RCC 7860 (cell line): ENCODE data around the gene ACVR2A.

Experiments
- DNase-seq: peaks from one replicate; pipeline ENCODE4 v3.0.0-alpha.2; 2015; ENCODE audit warnings: low spot score
- FAIRE-seq: peaks from 2 replicates; lab custom pipeline; 2012; peaks lifted over from hg19 to GRCh38; lab: Jason Lieb, UNC

ACVR2A gene

DNA sequence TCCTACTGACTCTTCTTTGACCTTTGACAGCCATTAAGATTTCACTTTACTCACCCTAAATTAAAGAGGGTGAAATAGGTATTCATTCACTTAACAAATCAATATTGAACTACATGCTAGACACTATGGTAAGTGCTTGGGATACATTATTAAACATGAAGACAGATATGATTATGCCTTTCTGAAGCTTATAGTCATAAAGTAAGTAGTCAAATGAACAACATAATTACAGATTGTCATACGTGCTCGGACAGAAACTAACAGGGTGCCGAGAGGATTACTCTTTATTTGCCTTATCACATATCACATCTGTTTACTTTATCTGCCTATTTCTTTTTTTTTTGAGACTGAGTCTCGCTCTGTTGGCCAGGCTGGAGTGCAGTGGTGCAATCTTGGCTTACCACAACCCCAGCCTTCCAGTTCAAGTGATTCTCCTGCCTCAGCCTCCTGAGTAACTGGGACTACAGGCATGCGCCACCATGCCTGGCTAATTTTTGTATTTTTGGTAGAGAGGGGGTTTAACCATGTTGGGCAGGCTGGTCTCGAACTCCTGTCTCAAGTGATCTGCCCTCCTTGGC lies 9.8 kb downstream of the ACVR2A start:
- FAIRE-seq (no peak), DNase-seq (no peak)

DNA sequence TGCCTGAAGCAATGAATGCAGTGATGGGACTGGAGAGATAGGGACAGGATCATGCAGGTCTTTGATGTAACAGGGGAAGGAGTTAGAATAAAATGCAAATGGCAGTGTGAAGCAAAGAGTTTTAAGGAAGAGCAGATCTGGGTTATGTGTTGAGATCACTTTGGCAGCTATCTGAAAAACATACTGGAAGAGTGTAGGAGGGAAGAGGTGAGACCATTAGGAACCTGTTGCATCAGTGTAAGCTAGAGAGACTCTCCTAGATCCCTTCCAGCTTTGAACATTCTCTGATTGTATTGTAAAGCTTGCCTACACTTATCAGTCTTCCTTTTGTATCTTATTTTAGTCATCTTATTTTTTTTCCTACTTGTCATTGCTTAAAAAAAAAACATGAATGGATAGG lies 10.5 kb downstream of the ACVR2A start:
- FAIRE-seq, result no peak
- DNase-seq, result no peak

DNA sequence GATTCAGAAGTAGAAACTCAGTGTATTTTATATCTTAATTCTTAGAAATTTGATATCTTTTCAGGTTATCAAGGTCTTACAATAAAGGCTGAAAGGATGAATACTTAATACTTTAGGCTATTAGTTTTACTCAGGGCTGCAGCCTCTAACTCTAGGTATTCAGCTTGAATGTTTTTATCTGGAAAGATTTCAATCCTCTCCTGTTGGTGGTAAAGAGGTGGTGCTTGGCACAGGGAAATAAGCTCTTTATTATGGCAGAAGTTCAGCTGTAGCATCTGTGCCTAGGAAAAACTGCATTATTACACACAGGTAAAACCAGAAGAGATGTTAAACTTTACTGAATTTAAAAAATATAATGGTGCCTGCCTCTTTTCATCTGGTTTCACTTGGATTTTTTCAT lies 11.1 kb downstream of the ACVR2A start:
- DNase-seq (no peak), FAIRE-seq (no peak)

DNA sequence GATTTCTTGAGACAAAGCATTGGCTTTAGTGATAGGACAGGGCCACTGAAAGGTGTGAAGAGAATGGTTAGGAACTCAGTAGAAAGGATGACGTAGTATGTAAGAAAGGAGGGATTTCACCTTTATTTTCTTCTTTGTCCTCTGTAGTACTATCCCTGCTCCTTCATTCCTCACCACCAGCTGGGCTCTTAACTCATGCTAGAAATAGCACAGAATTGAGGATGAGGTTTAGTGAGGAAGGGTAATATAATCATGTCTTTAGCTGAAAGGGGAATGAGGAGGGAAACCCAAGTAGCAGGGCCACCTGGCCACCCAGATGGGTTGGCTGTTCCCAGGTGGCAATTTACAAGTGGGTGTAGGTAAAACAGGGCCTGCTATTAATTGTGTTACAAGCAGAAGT lies 15.2 kb downstream of the ACVR2A start:
- DNase-seq (no peak), FAIRE-seq (no peak)

DNA sequence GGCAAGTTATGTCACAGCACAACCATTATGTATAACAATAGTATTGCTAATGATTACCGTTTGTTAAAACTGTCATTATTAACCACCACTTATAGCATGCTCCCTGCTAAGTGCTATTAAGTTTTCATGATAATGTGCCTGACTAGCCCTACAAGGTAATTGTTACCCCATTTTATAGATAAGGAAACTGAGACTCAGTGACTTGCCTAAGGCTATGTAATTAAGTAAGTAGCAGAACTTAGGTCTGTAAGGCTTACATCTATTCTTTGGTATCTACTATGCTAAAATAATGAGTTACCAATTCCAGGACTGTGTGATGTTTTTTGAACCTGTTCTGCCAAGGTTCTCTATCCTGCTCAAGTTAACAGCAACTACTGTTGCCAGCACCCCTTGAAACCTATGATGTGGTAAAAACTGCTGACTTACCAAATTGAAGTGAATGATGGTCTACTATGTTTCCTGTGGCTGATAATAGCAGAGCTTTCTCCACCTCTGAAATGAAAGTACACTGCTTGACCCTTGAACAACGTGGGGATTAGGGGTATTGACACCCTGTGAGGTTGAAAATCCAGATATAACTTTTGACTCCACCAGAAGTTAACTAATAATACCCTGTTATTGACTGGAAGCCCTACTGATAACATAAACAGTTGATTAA lies 18.2 kb downstream of the ACVR2A start:
- DNase-seq (no peak), FAIRE-seq (no peak)

DNA sequence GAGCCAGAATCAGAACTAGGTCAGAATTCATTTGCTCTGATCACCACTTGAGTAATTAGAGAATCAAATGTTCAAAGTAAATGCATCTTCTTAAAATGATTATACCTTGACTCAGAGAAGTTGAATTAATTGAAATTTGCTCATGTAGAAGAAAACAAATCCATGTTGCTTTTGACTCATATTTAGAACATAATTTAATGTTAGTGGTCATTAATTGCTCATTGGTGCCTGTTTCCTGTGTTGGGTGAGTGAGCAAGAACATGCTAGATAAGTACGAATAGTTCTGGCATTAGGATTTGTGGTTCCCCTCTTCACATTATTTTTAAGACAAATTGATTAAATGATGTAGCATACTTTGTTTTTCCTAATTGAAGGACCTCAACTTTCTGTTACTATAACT lies 19.0 kb downstream of the ACVR2A start:
- FAIRE-seq (no peak), DNase-seq (no peak)

DNA sequence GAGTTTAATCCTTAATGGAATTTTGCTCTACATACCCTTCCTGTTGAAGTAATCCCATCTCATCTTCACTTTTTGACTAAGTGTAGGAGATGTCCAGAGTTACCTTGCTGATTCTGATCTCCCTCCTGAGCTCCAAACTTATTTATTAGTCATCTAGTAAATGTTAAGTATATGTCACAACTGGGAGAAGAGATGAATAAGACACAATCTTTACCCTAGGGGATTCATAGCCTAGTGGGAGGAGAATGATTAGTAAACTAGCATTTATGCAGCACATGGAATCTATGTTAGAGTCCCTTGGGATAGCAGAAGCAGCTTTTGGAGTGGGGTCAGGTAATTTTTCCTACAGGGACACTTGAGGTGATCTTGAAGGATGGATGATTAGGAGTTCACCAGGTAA lies 20.7 kb downstream of the ACVR2A start:
- FAIRE-seq (no peak), DNase-seq (no peak)

DNA sequence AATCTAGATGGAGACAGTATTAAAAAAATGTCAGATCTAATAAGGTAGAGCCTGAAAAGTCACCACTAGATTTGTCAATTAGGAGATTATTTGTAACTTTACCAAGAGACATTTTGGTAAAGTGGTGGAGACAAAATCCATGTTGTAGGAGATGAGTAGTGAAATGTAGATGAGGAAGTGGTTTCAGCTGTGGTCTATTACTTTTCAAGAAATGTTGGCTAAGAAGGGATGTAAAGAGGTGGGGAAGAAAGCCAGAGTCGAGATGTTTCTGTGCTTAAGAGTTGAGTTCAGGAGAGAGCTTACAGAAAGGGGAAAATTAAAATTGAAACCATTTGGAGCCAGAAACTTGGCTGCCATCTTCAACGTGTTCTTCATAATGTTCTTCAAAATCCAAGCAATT lies 22.2 kb downstream of the ACVR2A start:
- no peak for FAIRE-seq

DNA sequence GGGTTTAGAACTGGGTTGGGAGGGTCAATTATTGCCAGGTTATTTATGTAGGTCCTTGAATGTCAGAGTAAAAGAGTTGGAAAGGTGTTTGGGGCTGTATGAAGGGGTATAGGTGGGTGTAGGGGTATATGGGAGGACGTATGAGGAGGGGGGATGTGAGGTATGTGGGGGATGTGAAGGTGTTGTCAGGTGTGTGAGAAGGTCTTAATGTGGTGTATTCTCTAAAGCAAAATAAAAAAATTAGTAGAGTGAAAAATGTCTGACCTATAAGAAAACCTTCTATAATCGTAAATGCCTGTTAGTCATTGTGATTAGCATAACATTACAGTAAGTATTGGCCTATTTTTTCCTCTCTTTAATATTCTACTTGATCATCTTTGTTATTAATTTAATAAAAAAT lies 25.1 kb downstream of the ACVR2A start:
- DNase-seq, result no peak
- FAIRE-seq, result no peak

More for the DNA sequence above, 22.2 kb downstream of the ACVR2A start:
- DNase-seq, result no peak

DNA sequence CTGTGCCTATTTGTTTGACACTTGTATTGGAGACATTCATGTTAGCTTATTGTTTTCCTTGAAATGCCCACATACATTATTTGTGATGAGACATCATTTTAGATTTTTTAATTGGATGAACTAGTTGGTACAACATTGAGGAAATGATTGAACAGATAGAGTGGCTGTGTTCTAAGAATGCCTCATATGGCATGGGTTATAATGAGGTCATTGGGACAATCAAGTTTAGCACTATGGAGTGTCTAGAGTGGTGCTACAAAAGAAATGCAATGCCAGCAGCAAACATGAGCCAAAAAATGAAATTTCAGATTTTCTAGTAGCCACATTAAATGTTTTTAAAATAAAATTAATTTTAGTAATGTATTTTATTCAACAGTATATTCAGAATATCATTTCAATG lies 28.1 kb downstream of the ACVR2A start:
- FAIRE-seq, result no peak
- no peak for DNase-seq

DNA sequence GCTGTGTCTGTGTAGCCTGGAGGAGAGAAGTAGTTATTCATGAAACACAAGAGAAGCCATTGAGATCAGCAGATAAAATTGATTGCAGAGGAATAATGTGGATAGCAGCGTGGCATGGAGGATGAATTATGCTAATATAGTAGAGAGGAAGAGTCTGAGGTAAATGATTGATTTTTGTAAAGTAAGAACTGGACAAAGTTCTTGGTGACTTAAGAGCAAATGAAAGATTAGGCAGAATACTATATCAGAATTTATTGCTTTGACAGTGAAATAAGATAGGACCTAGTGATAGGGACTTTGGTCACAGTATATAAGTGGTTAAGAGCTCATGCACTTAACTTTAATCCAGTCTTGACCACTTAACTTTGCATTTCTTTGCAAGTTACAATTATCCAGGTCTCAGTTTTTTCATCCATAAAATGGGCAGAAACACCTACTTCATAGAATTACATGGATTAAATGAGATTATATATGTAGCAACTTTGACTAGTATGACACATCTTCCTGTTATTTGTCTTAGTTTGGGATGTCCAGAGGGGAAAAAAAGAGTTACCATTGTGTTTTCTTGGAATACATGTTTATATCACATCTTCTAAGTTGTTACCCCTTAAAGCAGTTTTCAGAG lies 29.1 kb downstream of the ACVR2A start:
- DNase-seq, result no peak
- FAIRE-seq, result no peak

DNA sequence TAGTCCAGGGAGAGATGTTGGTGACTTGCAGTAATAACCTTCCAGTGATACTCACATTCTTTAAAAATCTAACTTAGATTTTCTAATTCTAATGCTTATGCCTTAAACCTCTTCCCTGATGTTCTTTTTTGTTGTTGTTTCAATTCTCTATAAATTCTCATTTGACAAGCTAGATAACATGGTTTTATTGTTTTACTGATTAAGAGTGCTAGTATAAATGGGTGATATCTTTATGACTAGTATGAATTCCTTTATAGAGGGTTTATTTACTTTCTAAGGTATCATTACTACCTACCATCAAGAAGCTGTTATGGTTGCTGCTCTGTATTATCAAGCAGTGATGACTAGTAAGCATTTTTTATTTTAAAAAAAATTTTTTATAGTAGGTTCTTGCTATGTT lies 35.0 kb downstream of the ACVR2A start:
- DNase-seq, result no peak
- no peak for FAIRE-seq

DNA sequence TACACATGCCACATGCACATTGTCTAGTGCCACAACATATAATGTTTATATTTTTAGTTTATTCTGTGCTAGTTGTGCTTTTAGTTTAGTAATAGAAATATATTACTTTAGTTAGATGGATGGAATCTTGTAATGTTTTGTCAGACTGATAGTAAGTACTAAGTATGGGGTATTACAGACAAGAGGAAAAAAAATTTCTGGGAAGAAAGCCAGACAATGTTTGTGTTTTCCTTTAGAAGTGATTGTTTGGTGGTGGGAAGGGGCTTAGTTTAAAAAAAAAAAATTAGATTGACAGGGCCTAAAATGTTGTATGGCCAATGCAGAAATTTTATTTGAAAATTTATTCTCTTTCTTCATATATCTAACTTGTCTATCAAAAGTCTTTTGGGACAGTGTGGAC lies 37.8 kb downstream of the ACVR2A start:
- DNase-seq, result no peak
- no peak for FAIRE-seq

DNA sequence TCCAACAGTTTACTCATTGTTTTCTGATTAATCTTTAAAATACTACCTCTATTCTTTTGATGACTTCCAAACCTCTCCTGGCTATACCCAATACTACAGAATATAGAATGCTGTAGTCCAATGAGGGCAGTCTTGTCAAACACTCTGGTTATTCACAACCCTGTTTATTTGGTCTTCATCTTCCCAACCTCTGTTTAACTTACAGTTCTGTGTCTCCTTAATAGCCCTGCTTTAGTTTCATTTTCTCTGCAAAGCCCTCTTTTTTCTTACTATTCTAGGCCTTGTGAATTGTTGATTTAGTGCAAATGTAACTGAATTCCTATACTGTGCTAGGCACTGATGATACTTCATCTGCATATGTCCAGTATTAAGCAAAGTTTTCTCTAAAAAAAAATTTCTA lies 40.0 kb downstream of the ACVR2A start:
- no peak for FAIRE-seq
- DNase-seq, result no peak

DNA sequence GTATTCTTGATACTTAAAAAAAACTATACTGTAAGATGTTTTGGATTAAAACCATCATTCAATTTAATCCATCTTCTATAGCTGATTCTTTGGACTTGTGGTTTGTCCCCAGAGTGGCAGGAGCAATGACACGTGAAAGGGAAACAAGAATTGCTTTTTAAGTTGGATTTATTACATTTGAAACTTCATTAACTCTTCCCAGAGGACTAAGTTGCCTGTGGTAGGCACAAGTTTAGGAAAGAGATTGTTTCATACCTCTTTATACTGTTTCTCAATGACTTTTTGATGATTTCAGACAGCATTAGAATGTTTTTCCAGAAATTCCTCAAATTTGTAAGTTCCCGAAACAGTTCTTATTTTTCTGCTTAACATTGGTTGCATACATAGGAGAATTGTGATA lies 41.3 kb downstream of the ACVR2A start:
- DNase-seq (no peak), FAIRE-seq (no peak)

DNA sequence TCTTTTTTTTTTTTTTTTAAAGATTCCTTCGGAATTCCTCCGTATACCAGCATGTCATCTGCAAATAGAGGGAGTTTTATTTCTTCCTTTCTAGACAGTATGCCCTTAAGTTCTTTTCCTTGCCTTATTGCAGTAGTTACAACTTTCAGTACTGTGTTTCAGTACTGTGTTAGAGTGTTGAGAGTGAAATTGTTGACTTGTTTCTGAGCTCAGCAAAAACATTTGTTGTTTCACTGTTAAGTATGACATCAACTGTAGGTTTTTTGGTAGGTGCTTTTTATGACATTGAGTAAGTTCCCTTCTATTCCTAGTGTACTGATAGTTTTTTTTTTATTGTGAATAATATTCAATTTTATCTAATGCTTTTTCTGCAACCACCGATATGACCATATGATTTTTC lies 43.9 kb downstream of the ACVR2A start:
- no peak for FAIRE-seq
- no peak for DNase-seq

DNA sequence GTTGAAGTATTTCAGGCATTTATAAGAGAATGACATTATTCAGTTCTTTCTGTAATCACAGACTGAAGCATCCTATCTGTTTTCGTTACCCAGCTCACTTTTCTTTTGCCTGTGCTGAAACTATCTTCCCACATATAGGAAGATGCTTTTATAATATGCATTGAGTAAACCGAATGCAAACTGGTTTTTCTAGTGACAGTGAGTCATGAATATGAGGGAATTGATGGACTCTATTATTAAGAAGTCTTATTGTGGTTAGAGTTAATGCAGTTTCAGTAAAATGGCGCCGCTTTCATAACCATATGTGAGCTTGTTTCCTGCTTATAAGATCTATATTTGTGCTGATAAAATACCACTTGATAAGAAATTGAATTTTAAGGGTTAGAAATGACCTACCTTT lies 59.2 kb downstream of the ACVR2A start:
- DNase-seq (no peak), FAIRE-seq (no peak)

DNA sequence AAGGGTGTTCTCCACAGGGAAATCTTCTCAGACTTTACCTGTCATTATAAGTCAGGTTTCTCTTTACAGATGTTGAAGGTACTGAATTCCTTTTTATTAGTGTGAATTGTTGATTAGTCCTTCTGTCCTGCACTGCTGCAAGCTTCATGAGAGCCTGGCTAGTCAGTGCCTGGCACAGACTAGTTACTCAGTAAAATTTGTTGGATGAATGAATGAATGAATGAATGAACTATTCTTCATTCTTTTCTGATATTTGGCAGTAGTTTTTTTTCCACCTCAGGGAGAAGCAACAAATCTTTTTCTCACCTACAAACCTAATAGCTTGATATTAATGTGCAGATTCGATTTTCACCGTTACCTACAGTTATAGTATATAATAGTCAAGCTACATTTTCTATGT lies 64.3 kb downstream of the ACVR2A start:
- DNase-seq, result no peak
- FAIRE-seq, result no peak

DNA sequence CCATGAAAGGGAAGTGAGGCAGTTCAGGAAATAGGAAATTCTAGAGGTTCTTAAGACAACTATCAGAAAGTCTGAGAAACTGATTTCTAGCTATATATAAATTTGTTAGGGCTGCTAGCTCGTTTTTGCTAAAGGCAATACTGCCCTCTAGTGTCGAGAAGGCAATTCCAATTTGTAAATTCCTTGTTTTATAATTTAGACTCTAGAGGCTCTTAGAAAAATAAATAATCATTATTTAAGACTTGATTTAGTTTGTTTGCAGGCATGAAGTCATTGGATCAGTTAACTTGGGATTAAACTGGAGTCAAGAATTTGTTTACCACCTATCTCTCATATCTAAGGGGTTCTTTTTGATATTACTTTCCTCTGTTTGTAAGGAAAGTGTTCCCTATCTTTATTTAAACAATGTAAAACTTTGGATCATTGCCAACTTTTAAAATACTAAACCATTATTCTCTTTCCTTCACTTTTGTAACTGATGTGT lies 66.2 kb downstream of the ACVR2A start:
- peak; percentile 74 for FAIRE-seq
- DNase-seq, result peak; percentile 14

DNA sequence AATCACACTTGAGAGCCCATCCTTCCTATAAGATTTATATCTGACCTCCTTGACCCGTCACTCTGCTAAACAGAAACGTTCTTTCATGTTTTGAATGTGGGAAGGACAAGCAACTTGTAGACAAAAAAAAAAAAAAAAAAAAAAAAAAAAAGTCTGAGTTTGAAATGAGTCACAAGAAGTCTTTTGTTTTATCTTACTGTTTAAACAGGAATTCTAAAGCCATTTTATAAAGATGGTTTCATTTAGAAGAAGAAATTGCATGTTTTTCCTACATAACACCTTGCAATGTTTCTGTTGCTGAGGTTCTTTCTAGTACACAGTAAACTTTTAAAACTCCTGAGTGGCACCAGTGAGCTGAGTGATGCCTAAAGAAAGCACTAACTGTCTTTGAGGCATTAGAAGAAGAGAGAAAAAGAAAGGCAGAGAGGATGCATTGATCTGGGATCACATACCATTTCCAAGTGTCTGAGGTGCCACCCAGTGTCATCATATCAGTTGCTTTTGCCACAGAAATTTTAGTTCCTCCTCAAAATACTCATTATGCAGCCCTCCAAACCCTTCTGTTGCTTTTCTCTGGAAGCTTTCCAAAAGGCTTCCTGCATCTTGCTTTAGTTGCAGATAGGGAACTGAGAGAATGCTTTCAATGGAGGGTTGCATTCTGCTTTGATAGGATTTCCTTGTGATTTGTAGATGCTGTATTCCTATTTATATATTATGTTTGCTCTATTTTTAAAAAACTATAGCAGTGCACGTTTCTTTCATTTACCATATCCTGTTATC lies 69.1 kb downstream of the ACVR2A start:
- no peak for DNase-seq
- no peak for FAIRE-seq

DNA sequence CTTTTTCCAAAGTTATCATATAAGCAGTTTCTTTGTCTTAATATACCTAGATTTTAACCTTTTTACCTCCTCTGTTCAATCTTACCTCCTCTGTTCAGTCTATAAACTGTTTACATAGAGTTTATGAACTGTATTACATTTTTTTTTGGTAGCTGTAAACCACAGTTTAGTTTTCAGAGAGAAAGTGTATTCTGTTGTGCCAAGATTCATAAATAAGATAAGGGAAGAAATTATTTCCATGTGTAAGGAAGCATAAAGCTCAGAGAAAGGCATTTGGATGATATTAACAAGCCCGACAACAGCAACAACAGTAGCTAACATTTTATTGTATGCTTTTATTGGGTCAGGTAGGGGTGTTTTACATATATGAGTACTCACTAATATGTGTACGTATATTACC lies 71.2 kb downstream of the ACVR2A start:
- FAIRE-seq (no peak), DNase-seq (no peak)

DNA sequence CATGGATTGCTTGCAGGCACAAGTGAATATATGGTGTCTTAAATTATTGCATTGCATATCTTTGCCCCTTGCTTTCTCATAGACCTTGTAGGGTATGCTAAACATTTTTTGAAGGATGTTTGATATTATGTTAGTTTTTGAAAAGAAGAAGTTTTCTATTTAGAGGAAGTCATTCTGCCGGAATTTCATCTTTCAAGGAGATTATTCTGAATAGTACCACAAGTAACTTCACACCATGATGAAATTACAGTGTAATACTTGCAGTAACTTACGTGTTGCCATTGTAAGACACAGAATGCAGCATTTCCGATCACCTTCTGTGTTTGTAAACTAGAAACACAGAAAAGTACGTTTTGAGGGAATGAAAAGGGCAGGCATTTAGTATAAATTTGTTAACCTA lies 71.9 kb downstream of the ACVR2A start:
- DNase-seq (no peak), FAIRE-seq (no peak)
